ENCODE results near the gene NPTXR. TPM values are rescaled to one million over a fixed set of nuclear protein-coding genes. Genes with fewer than 3 reads are reported as not detected.

The NPTXR gene
- total RNA-seq, 1 donor from 2014 or later: 0.62 TPM

DNA sequence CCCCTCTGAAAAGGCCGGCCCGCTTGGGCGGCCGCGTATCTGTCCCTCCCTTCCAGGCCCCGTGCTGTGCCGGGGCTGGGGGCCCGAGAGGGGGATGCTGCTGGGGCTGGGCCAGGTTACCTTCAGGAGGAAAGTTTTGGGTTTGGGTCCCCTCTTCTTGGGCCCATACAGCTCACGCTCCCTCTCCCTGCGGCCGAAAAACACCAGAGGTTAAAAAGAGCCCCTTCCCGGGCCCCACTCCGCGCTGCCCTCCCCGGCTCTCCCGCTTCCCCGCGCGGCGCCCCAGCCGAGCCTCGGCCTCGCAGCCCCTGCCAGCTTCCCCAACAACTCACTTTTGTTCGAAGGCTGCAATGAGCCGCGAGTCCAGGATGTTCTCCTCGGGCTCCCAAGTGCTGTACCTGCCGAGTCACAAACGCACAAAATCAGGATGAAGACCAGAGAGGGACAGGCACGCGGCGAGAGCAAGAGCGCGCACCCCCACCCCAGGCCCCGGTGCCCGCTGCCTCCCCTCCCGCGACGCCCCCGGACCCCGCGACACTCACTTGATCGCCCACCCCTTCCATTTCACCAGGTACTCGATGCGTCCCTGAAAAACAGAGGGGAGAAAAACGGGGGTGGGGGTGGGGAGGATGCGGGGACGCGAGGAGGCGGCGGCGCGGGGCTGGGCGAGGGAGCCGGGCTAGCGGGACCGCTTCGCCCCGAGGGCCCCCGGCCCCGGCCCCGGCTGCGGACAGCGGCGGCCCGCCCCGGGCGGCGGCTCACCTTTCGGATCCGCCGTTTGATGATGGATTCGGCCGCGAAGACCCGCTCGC, 27.7 kb upstream of the NPTXR start:
- no peak overlapping the region for H3K27ac Mint-ChIP-seq (ENCODE audit: unreplicated experiment)
- H3K4me1 Mint-ChIP-seq (ENCODE audit: unreplicated experiment): peaks cover 4% of the 10 kb centered on the region
- H3K9me3 Mint-ChIP-seq (ENCODE audit: unreplicated experiment): no peaks in the 10 kb centered on the region
- peaks cover 5% of the 10 kb centered on the region for H3K36me3 Mint-ChIP-seq (ENCODE audit: low read depth, unreplicated experiment)
- no peak for TF ChIP-seq CTCF (IDR thresholded peaks at IDR 0.05; ENCODE audit: unreplicated experiment)
- peak overlapping the region; percentile 90 for H3K4me3 Mint-ChIP-seq (ENCODE audit: unreplicated experiment)
- H3K27me3 Mint-ChIP-seq (ENCODE audit: unreplicated experiment): peaks cover 19% of the 10 kb centered on the region
- DNase-seq (ENCODE audit: low spot score): no peak

DNA sequence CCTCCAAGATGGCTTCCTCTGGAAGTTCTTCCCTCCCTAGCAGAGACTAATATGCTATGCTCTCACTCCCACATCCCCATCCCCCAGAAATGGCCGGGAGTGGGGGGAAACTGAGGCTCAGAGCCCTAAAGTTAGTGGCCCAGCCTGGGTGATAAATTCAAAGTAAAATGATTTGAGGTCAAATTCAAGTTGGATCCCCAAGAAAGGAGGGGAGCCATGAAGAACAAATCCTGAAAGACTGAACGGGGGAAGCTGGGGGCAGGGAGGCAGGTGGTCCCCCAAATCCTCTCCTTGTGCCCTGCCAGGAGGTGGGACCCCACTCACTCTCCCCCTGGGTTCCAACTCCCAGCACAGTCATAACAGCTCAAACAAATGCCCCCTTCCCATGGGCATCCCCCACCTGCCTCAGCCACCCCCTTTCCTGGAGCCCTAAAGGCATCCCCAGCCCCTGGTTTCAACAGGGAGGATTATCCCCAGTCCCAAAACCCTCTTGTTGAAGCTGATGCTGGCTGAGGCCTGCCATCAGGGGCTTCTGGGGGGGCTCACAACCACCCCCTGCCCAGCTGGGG, 27.0 kb upstream of the NPTXR start:
- peak overlapping the region; percentile 67 for H3K4me3 Mint-ChIP-seq (ENCODE audit: unreplicated experiment)
- H3K36me3 Mint-ChIP-seq (ENCODE audit: low read depth, unreplicated experiment): peaks cover 5% of the 10 kb centered on the region
- DNase-seq (ENCODE audit: low spot score): no peak
- H3K27ac Mint-ChIP-seq (ENCODE audit: unreplicated experiment): no peak overlapping the region
- H3K4me1 Mint-ChIP-seq (ENCODE audit: unreplicated experiment): peaks cover 4% of the 10 kb centered on the region
- no peaks in the 10 kb centered on the region for H3K9me3 Mint-ChIP-seq (ENCODE audit: unreplicated experiment)
- no peak for TF ChIP-seq CTCF (IDR thresholded peaks at IDR 0.05; ENCODE audit: unreplicated experiment)
- peaks cover 19% of the 10 kb centered on the region for H3K27me3 Mint-ChIP-seq (ENCODE audit: unreplicated experiment)

DNA sequence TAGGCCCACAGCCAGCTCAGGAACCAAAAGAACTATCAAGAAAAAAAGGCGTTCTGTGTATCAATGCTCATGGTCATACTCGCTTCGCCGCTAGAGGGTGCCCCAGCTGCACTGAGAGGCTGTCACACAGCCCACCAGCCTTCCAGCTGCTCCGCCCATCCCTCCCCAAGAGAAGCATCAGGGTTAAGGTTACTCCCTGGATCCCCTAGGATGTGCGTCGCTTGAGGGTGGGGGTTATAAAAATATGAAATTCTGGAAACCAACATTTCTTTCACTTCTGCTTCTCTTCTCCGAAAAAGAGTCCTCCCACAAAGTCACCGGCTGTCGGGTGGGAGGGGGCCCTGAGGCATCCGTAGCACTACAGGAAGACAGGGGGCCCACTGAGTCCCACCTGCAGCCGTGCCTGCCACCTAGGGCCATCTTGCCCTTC, 26.5 kb upstream of the NPTXR start:
- peaks cover 5% of the 10 kb centered on the region for H3K36me3 Mint-ChIP-seq (ENCODE audit: low read depth, unreplicated experiment)
- peak; percentile 91 for DNase-seq (ENCODE audit: low spot score)
- peaks cover 4% of the 10 kb centered on the region for H3K4me1 Mint-ChIP-seq (ENCODE audit: unreplicated experiment)
- H3K27ac Mint-ChIP-seq (ENCODE audit: unreplicated experiment): no peak overlapping the region
- no peaks in the 10 kb centered on the region for H3K9me3 Mint-ChIP-seq (ENCODE audit: unreplicated experiment)
- TF ChIP-seq CTCF (IDR thresholded peaks at IDR 0.05; ENCODE audit: unreplicated experiment): peak; percentile 88
- H3K4me3 Mint-ChIP-seq (ENCODE audit: unreplicated experiment): peak overlapping the region; percentile 67
- peaks cover 19% of the 10 kb centered on the region for H3K27me3 Mint-ChIP-seq (ENCODE audit: unreplicated experiment)

DNA sequence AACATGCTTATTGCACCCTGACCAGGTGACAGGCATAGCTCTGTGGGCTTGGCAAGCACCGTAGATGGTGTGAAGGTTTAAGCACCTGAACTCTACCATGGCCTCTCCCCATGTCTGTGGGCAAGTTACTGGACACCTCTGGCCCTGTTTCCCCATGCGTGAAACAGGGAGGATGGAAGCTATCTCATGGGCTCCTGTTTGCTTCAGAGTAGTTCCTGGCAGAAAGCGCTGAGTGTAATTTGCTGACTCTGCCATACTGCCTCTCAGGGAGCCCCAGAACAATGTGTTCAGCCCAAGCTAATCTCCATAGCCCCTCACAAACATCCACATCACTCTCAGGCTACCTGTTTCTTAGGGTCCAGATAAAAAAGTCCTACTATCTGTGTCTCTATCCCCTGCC, 25.8 kb upstream of the NPTXR start:
- no peak for DNase-seq (ENCODE audit: low spot score)
- Mint-ChIP-seq H3K9me3 (ENCODE audit: unreplicated experiment) (no peaks in the 10 kb centered on the region), H3K4me1 (ENCODE audit: unreplicated experiment) (peaks cover 4% of the 10 kb centered on the region), H3K27me3 (ENCODE audit: unreplicated experiment) (peaks cover 16% of the 10 kb centered on the region), H3K4me3 (ENCODE audit: unreplicated experiment) (no peak overlapping the region), H3K27ac (ENCODE audit: unreplicated experiment) (peak overlapping the region; percentile 5), H3K36me3 (ENCODE audit: low read depth, unreplicated experiment) (peaks cover 5% of the 10 kb centered on the region)
- TF ChIP-seq CTCF (IDR thresholded peaks at IDR 0.05; ENCODE audit: unreplicated experiment): no peak

GRCh38 chr22:38868886-38869381, 25.1 kb upstream of the NPTXR start:
- no peak overlapping the region for H3K4me3 Mint-ChIP-seq (ENCODE audit: unreplicated experiment)
- peaks cover 4% of the 10 kb centered on the region for H3K4me1 Mint-ChIP-seq (ENCODE audit: unreplicated experiment)
- H3K27me3 Mint-ChIP-seq (ENCODE audit: unreplicated experiment): peaks cover 17% of the 10 kb centered on the region
- peak; percentile 85 for TF ChIP-seq CTCF (IDR thresholded peaks at IDR 0.05; ENCODE audit: unreplicated experiment)
- peaks cover 5% of the 10 kb centered on the region for H3K36me3 Mint-ChIP-seq (ENCODE audit: low read depth, unreplicated experiment)
- DNase-seq (ENCODE audit: low spot score): peak; percentile 93
- no peak overlapping the region for H3K27ac Mint-ChIP-seq (ENCODE audit: unreplicated experiment)
- no peaks in the 10 kb centered on the region for H3K9me3 Mint-ChIP-seq (ENCODE audit: unreplicated experiment)

Data from endothelial cell (in vitro differentiated cells).